B cell (primary cell): ENCODE data around the gene THEM5. TPM values are rescaled to one million over a fixed set of nuclear protein-coding genes. Genes with fewer than 3 reads are reported as not detected.
A peak's percentile ranks its signal among the peaks of the same experiment; 100 is the strongest.

Experiments
- ATAC-seq: fragments of 200-7000 bp; cut with Tn5 transposase; one replicate; pipeline ENCODE4 v1.10.0; 2021; ENCODE audit warnings: low read depth, mild to moderate bottlenecking, moderate number of reproducible peaks, moderate library complexity
- CTCF ChIA-PET: fragments of 350-600 bp; sonication (Branson Sonifier 250); formaldehyde crosslinking; loops from one replicate; lab custom pipeline; 2021; ENCODE audit warnings: antibody characterized with exemption, inconsistent platforms; lab: Charles Lee
- POLR2A ChIA-PET: fragments of 350-600 bp; sonication (Branson Sonifier 250); formaldehyde crosslinking; loops from one replicate; lab custom pipeline; 2021; ENCODE audit warnings: antibody characterized with exemption; lab: Charles Lee
- DNase-seq: peaks from one replicate; pipeline ENCODE4 v3.0.0; 2013
- H2AFZ ChIP-seq: 2 replicates; pipeline ENCODE4 v1.6.1; 2012; ENCODE audit warnings: mild to moderate bottlenecking, low read depth, low read length; ENCODE audit not compliant: insufficient read depth, poor library complexity, severe bottlenecking
- H3K27ac ChIP-seq, 2 donors: 1 replicate in 1 of 2; 2 replicates in 1 of 2; pipeline ENCODE4 v1.5.1; 2012 to 2013; ENCODE audit warnings: low read length in 2 of 2, mild to moderate bottlenecking in 2 of 2, moderate library complexity in 1 of 2
- H3K27me3 ChIP-seq, 4 experiments: fragments of 200-600 bp in 1 of 4; sonication (generic) in 1 of 4; replicated peaks in 1 of 4; 1 replicate in 2 of 4; 2 replicates in 2 of 4; pipeline versions ENCODE4 v1.6.1 to v1.7.0; 2013 to 2016; ENCODE audit warnings: low read length in 3 of 4, mild to moderate bottlenecking in 2 of 4, mixed read lengths in 1 of 4, moderate library complexity in 1 of 4; ENCODE audit not compliant: insufficient read depth in 4 of 4, control insufficient read depth in 3 of 4; ENCODE audit errors: control extremely low read depth in 1 of 4
- H3K36me3 ChIP-seq, 2 experiments: replicated peaks in 1 of 2; 1 replicate in 1 of 2; 2 replicates in 1 of 2; pipeline versions ENCODE4 v1.6.1 to v1.7.1; 2013; ENCODE audit warnings: low read length in 1 of 2; ENCODE audit not compliant: insufficient read depth in 2 of 2, control insufficient read depth in 1 of 2; ENCODE audit errors: control extremely low read depth in 1 of 2, extremely low read depth in 1 of 2
- H3K4me1 ChIP-seq, 2 donors: fragments of 200-600 bp in 1 of 2; sonication (generic) in 1 of 2; 1 replicate in 1 of 2; 2 replicates in 1 of 2; pipeline versions ENCODE4 v1.5.1 to v1.6.1; 2013 to 2017; ENCODE audit warnings: low read length in 2 of 2; ENCODE audit not compliant: control insufficient read depth in 2 of 2, insufficient read depth in 2 of 2
- H3K4me2 ChIP-seq: replicated peaks from 2 replicates; pipeline ENCODE3; 2012; ENCODE audit warnings: mild to moderate bottlenecking, low read depth, low read length; ENCODE audit not compliant: poor library complexity, severe bottlenecking
- H3K4me3 ChIP-seq, 5 experiments: fragments of 200-600 bp in 1 of 5; sonication (generic) in 1 of 5; 1 replicate in 3 of 5; 2 replicates in 2 of 5; pipeline versions ENCODE4 v1.5.1 to v1.7.0; 2011 to 2016; ENCODE audit warnings: low read length in 4 of 5, mild to moderate bottlenecking in 4 of 5, low read depth in 2 of 5, control low read depth in 1 of 5, moderate library complexity in 1 of 5; ENCODE audit not compliant: insufficient read depth in 1 of 5; ENCODE audit errors: control extremely low read depth in 1 of 5, extremely low read depth in 1 of 5
- H3K79me2 ChIP-seq: fragments of 200-600 bp; sonication (generic); one replicate; pipeline ENCODE4 v1.6.0; 2016; ENCODE audit warnings: low read length; ENCODE audit not compliant: control insufficient read depth, insufficient read depth
- H3K9ac ChIP-seq: fragments of 200-600 bp; sonication (generic); 2 replicates; pipeline ENCODE4 v1.6.1; 2017; ENCODE audit warnings: mild to moderate bottlenecking, low read length, moderate library complexity
- H3K9me3 ChIP-seq, 3 donors: one replicate each; pipeline versions ENCODE4 v1.6.1 to v1.7.1; 2013; ENCODE audit warnings: low read length in 2 of 3; ENCODE audit not compliant: control insufficient read depth in 2 of 3, insufficient read depth in 1 of 3; ENCODE audit errors: control extremely low read depth in 1 of 3
- H4K20me1 ChIP-seq: 2 replicates; pipeline ENCODE4 v1.6.0; 2012; ENCODE audit warnings: mild to moderate bottlenecking, low read length; ENCODE audit not compliant: insufficient read depth, control insufficient read depth, poor library complexity, severe bottlenecking
- H3K27ac Mint-ChIP-seq: one replicate; pipeline ENCODE4 v1.8.0; 2021; ENCODE audit warnings: mixed read lengths
- H3K27me3 Mint-ChIP-seq: one replicate; pipeline ENCODE4 v1.8.0; 2021; ENCODE audit warnings: mixed read lengths
- H3K4me1 Mint-ChIP-seq: one replicate; pipeline ENCODE4 v1.8.0; 2021; ENCODE audit warnings: mixed read lengths
- H3K4me3 Mint-ChIP-seq: one replicate; pipeline ENCODE4 v1.8.0; 2021; ENCODE audit warnings: mixed read lengths
- H3K9me3 Mint-ChIP-seq: one replicate; pipeline ENCODE4 v1.8.0; 2022; ENCODE audit warnings: mixed read lengths; ENCODE audit not compliant: insufficient read depth
- EZH2 ChIP-seq: IDR thresholded peaks from 2 replicates; pipeline ENCODE4 v1.6.1; 2012; ENCODE audit warnings: borderline replicate concordance, low read depth, mild to moderate bottlenecking, moderate library complexity, low read length; ENCODE audit not compliant: insufficient read depth, poor library complexity, severe bottlenecking
- WGBS: methylation state at CpG from one replicate; pipeline ENCODE4 v1.1.5; 2013; ENCODE audit warnings: missing lambda C conversion rate; ENCODE audit not compliant: insufficient coverage; 5-methylcytosine and 5-hydroxymethylcytosine counted together
- intact Hi-C: fragments of 100-400 bp; cut with micrococcal nuclease; formaldehyde crosslinking; loops from one replicate; pipeline ENCODE4 v1.10.0; 2022
- polyA plus RNA-seq: library from polyadenylated mRNA; depleted of rRNA; stranded (reverse); fragments of >200 nt; gene quantifications from 2 replicates; pipeline ENCODE4 v1.2.3, GENCODE V29; 2012
- total RNA-seq, 2 donors: library from RNA; stranded (reverse); fragments of 120-200 nt in 1 of 2; gene quantifications; 1 replicate in 1 of 2; 2 replicates in 1 of 2; pipeline versions ENCODE4 v1.2.3 to v1.2.4, GENCODE V29; 2013 to 2022
- TF ChIP-seq, protein P1 (sequence below): fragments of 200-600 bp; IDR thresholded peaks from one replicate; pipeline ENCODE4 v1.8.0; 2022; ENCODE audit warnings: antibody characterized with exemption, mild to moderate bottlenecking

The THEM5 gene
- total and polyA plus RNA-seq, 2 donors (not counting 1 experiment from before 2014, with no cell fraction given) = not detected

DNA sequence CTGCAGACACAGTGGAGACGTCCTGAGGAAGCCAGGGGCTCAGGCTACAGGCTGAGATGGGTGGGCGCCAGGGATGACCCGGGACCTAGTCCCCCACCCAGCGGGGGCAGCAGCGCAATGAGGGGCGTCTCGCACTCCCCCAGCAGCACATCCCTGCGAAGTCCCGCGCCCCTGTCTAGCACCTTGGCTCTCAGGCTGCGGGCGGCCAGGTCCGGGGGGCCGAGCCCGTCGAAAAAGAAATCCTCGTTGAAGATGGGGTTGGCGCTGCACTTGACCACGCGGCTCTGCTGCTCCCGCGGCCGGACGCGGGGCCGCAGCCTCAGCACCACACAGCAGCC lies 15.7 kb downstream of the THEM5 start:
- no peaks in the 10 kb centered on the region for H3K79me2 ChIP-seq
- H3K27me3 ChIP-seq = peaks cover 0 to 20% (median 7%) of the 10 kb centered on the region in 4 experiments
- POLR2A ChIA-PET = no interaction called here
- H3K36me3 ChIP-seq = no peaks in the 10 kb centered on the region
- TF ChIP-seq, protein P1, sequence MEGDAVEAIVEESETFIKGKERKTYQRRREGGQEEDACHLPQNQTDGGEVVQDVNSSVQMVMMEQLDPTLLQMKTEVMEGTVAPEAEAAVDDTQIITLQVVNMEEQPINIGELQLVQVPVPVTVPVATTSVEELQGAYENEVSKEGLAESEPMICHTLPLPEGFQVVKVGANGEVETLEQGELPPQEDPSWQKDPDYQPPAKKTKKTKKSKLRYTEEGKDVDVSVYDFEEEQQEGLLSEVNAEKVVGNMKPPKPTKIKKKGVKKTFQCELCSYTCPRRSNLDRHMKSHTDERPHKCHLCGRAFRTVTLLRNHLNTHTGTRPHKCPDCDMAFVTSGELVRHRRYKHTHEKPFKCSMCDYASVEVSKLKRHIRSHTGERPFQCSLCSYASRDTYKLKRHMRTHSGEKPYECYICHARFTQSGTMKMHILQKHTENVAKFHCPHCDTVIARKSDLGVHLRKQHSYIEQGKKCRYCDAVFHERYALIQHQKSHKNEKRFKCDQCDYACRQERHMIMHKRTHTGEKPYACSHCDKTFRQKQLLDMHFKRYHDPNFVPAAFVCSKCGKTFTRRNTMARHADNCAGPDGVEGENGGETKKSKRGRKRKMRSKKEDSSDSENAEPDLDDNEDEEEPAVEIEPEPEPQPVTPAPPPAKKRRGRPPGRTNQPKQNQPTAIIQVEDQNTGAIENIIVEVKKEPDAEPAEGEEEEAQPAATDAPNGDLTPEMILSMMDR = no peak
- no peak for TF ChIP-seq EZH2
- ATAC-seq (no peak), DNase-seq (no peak)
- no peak overlapping the region for H3K27ac ChIP-seq
- peak overlapping the region in 3 of 5 experiments; percentile 44 to 56 (median 45) for H3K4me3 ChIP-seq
- 9% methylated on average over 26 of the region's 26 CpGs for WGBS
- H3K9ac ChIP-seq = peak overlapping the region; percentile 65
- intact Hi-C loops = loop anchor here (2.0 to 10.0 kb wide), 4 partner anchors 113 to 556 kb away; partner anchors contain the start of genes POGZ, PSMB4, RIIAD1 and ZNF687
- Mint-ChIP-seq H3K9me3 (no peaks in the 10 kb centered on the region), H3K27me3 (peaks cover 10% of the 10 kb centered on the region), H3K4me3 (peak overlapping the region; percentile 85), H3K4me1 (peaks cover 28% of the 10 kb centered on the region), H3K27ac (peak overlapping the region; percentile 46)
- peaks cover 27 to 31% of the 10 kb centered on the region in 2 donors for H3K4me1 ChIP-seq
- H2AFZ ChIP-seq = peak overlapping the region; percentile 69
- CTCF ChIA-PET = interaction anchor here (1.0 to 2.3 kb wide), 4 partner anchors 31 to 394 kb away, joined by 3 to 11 read pairs (median 4); partner anchors contain the start of gene MRPL9
- H4K20me1 ChIP-seq = no peaks in the 10 kb centered on the region
- peaks cover 0 to 8% (median 0%) of the 10 kb centered on the region in 3 donors for H3K9me3 ChIP-seq
- H3K4me2 ChIP-seq = peak overlapping the region; percentile 89

DNA sequence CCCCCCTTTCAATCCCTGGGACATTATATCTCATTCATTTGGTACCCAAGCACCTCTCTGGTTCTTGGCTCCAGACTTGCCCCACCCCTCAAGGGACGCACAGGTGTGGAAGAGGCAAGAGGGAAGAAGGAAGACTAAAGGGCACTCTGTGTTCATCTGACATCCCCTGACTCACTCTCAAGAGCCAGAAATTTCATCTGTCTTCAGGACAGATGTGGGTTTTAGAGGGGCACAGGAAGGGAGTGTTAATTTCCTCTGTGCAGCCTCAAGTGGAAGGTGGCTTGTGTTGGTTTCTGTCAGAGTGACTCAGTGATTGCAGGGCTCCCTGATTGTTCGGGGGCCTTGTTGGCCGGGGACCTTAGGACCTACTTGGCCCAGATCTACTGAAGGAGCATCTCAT lies 16.3 kb downstream of the THEM5 start:
- peaks cover 10% of the 10 kb centered on the region for H3K27me3 Mint-ChIP-seq
- no peaks in the 10 kb centered on the region for H3K9me3 Mint-ChIP-seq
- H3K36me3 ChIP-seq = no peaks in the 10 kb centered on the region
- ATAC-seq (no peak), DNase-seq (peak; percentile 27)
- H3K4me1 Mint-ChIP-seq = peaks cover 28% of the 10 kb centered on the region
- intact Hi-C loops = loop anchor here (5.0 to 10.0 kb wide), 3 partner anchors 112 to 555 kb away; partner anchors contain the start of genes POGZ, RIIAD1 and ZNF687
- H4K20me1 ChIP-seq = no peaks in the 10 kb centered on the region
- H3K9me3 ChIP-seq = peaks cover 0 to 8% (median 0%) of the 10 kb centered on the region in 3 donors
- no peak overlapping the region for H3K27ac ChIP-seq
- peak overlapping the region; percentile 85 for H3K4me3 Mint-ChIP-seq
- CTCF ChIA-PET = interaction anchor here (0.7 to 2.6 kb wide), 16 partner anchors 9 to 536 kb away, joined by 3 to 14 read pairs (median 4); partner anchors contain the start of gene CGN
- H2AFZ ChIP-seq = no peak overlapping the region
- POLR2A ChIA-PET = interaction anchor here (0.6 to 0.7 kb wide), 3 partner anchors 22 to 176 kb away, joined by 3 to 5 read pairs (median 4); no protein-coding TSS in a partner anchor
- H3K27me3 ChIP-seq = peaks cover 0 to 20% (median 7%) of the 10 kb centered on the region in 4 experiments
- no peak overlapping the region for H3K4me3 ChIP-seq
- WGBS = 13% methylated on average over 2 of the region's 3 CpGs
- H3K4me1 ChIP-seq = peaks cover 26 to 31% of the 10 kb centered on the region in 2 donors
- peak overlapping the region; percentile 38 for H3K27ac Mint-ChIP-seq
- TF ChIP-seq, protein P1 = no peak
- TF ChIP-seq EZH2 = no peak
- H3K9ac ChIP-seq = no peak overlapping the region
- peak overlapping the region; percentile 89 for H3K4me2 ChIP-seq
- H3K79me2 ChIP-seq = no peaks in the 10 kb centered on the region
